ENCODE measurements around the gene ALPK1.
"Not testable (repeated sequence)": the region's sequence is repeated elsewhere in the genome, so short reads cannot be mapped to it uniquely, and the experiment has no call there.

Gene ALPK1

GRCh38 chr4:112451831-112452230, 154.7 kb downstream of the ALPK1 start:
- no peak for DNase-seq (ENCODE audit: low read depth in 2 of 2)

- no peak for DNase-seq (ENCODE audit: low read depth in 2 of 2)
These were observed 156.2 kb downstream of the ALPK1 start for GRCh38 chr4:112453321-112453720.

GRCh38 chr4:112472318-112472717, 175.1 kb downstream of the ALPK1 start:
- DNase-seq (ENCODE audit: low read depth in 2 of 2): no peak

GRCh38 chr4:112473985-112474384, 176.8 kb downstream of the ALPK1 start:
- DNase-seq (ENCODE audit: low read depth in 2 of 2): no peak

GRCh38 chr4:112485930-112486329, 188.8 kb downstream of the ALPK1 start:
- no peak for DNase-seq (ENCODE audit: low read depth in 2 of 2)

GRCh38 chr4:112490808-112491207, 193.6 kb downstream of the ALPK1 start:
- DNase-seq (ENCODE audit: low read depth in 2 of 2): not testable (repeated sequence)

All from activated CD4-positive, alpha-beta T cell treated with anti-CD3 and anti-CD28 coated beads for 24 hours (primary cell).